ENCODE data around the gene SLC43A2. TPM values are rescaled to one million over a fixed set of nuclear protein-coding genes. Genes with fewer than 3 reads are reported as not detected.
"Not testable (repeated sequence)": the region's sequence is repeated elsewhere in the genome, so short reads cannot be mapped to it uniquely, and the experiment has no call there.

SLC43A2 gene
- total RNA-seq, 2 experiments from 2014 or later = 0.12 to 0.14 TPM

GRCh38 chr17:1526876-1527275 is 101.8 kb downstream of the SLC43A2 start:
- DNase-seq; H3K4me3 Mint-ChIP-seq; H3K27ac Mint-ChIP-seq; intact Hi-C loops (cut with micrococcal nuclease); H3K27me3 Mint-ChIP-seq (ENCODE audit: low read depth); H3K9me3 Mint-ChIP-seq: not testable (repeated sequence)
- CTCF ChIA-PET = interaction anchor here (0.6 to 1.0 kb wide), 2 partner anchors 12 to 135 kb away, joined by 3 read pairs; no protein-coding TSS in a partner anchor
- H3K36me3 Mint-ChIP-seq (ENCODE audit: low read depth) = peaks cover 11% of the 10 kb centered on the region
- peaks cover 13% of the 10 kb centered on the region for H3K4me1 Mint-ChIP-seq (ENCODE audit: low read depth)

GRCh38 chr17:1522626-1523025 is 106.0 kb downstream of the SLC43A2 start:
- H3K4me1 Mint-ChIP-seq (ENCODE audit: low read depth) = peaks cover 19% of the 10 kb centered on the region
- no peaks in the 10 kb centered on the region for H3K9me3 Mint-ChIP-seq
- CTCF ChIA-PET = no interaction called here
- H3K27me3 Mint-ChIP-seq (ENCODE audit: low read depth) = no peaks in the 10 kb centered on the region
- peaks cover 9% of the 10 kb centered on the region for H3K36me3 Mint-ChIP-seq (ENCODE audit: low read depth)
- H3K4me3 Mint-ChIP-seq = no peak overlapping the region
- DNase-seq = no peak
- intact Hi-C loops (cut with micrococcal nuclease) = no loop called here
- no peak overlapping the region for H3K27ac Mint-ChIP-seq

- intact Hi-C loops (cut with micrococcal nuclease) = no loop called here
- Mint-ChIP-seq H3K9me3 (no peaks in the 10 kb centered on the region), H3K27me3 (ENCODE audit: low read depth) (no peaks in the 10 kb centered on the region), H3K4me1 (ENCODE audit: low read depth) (peaks cover 14% of the 10 kb centered on the region), H3K4me3 (no peak overlapping the region), H3K36me3 (ENCODE audit: low read depth) (peaks cover 8% of the 10 kb centered on the region), H3K27ac (no peak overlapping the region)
- no peak for DNase-seq
- CTCF ChIA-PET = interaction anchor here (0.6 to 0.7 kb wide), 3 partner anchors 86 to 262 kb away, joined by 3 to 6 read pairs (median 5); no protein-coding TSS in a partner anchor
Observed at GRCh38 chr17:1521086-1521640, 107.5 kb downstream of the SLC43A2 start.

DNA sequence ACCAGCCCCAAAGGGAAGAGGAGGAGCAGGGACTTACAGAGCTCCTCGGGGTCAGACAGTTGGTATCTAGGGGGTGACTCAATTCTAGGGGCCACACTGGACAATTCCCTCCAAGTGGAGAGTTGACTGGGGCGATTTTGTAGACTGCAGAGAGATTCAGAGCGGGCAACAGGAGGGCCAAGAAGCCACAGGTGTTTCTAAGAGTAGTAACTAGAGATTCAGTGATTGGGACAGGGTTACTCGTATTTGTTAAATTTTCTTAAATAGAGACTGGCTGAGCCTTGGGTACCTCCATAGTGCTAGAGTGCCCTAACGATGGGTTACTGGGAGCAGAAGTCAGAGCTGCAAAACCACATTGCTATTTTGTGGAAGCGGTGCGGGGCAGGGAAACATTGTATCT is 109.0 kb downstream of the SLC43A2 start:
- DNase-seq = no peak
- H3K4me1 Mint-ChIP-seq (ENCODE audit: low read depth) = peaks cover 21% of the 10 kb centered on the region
- peaks cover 2% of the 10 kb centered on the region for H3K36me3 Mint-ChIP-seq (ENCODE audit: low read depth)
- H3K9me3 Mint-ChIP-seq = no peaks in the 10 kb centered on the region
- CTCF ChIA-PET = no interaction called here
- no peak overlapping the region for H3K4me3 Mint-ChIP-seq
- no peak overlapping the region for H3K27ac Mint-ChIP-seq
- intact Hi-C loops (cut with micrococcal nuclease) = no loop called here
- H3K27me3 Mint-ChIP-seq (ENCODE audit: low read depth) = no peaks in the 10 kb centered on the region

Other genes starting within 250 kb of the SLC43A2 start
- 100 to 1,000 TPM; 528 to 576 TPM for gene YWHAE, start 228.6 kb downstream of the SLC43A2 start, total RNA-seq
- gene CRK, start 172.6 kb downstream of the SLC43A2 start, total RNA-seq = 10 to 100 TPM; 10.6 to 14.1 TPM
- gene MYO1C, start 136.1 kb downstream of the SLC43A2 start, total RNA-seq = 10 to 100 TPM; 14.6 to 14.7 TPM
- 10 to 100 TPM; 17.1 to 18.2 TPM for gene INPP5K, start 112.2 kb downstream of the SLC43A2 start, total RNA-seq
- gene PITPNA, start 66.0 kb downstream of the SLC43A2 start, total RNA-seq = 10 to 100 TPM; 23.4 to 26.6 TPM
- gene SCARF1, start 16.9 kb upstream of the SLC43A2 start, total RNA-seq = under 1 TPM; 0.43 to 0.57 TPM
- gene RILP, start 21.0 kb upstream of the SLC43A2 start, total RNA-seq = 1 to 10 TPM; 1.0 to 1.1 TPM
- gene PRPF8, start 56.0 kb upstream of the SLC43A2 start, total RNA-seq = 100 to 1,000 TPM; 458 to 479 TPM
- under 1 TPM; 0.05 TPM for gene TLCD2, start 81.5 kb upstream of the SLC43A2 start, total RNA-seq
- gene WDR81, start 95.9 kb upstream of the SLC43A2 start, total RNA-seq = 1 to 10 TPM; 2.9 to 3.7 TPM
- not detected for gene SERPINF2, start 114.0 kb upstream of the SLC43A2 start, total RNA-seq
- not detected for gene SERPINF1, start 133.2 kb upstream of the SLC43A2 start, total RNA-seq
- 10 to 100 TPM; 18.7 to 22.0 TPM for gene SMYD4, start 201.1 kb upstream of the SLC43A2 start, total RNA-seq
- 100 to 1,000 TPM; 177 to 188 TPM for gene RPA1, start 201.2 kb upstream of the SLC43A2 start, total RNA-seq